HCT116 (cell line): ENCODE measurements around the gene THSD7B. TPM values are rescaled to one million over a fixed set of nuclear protein-coding genes. Genes with fewer than 3 reads are reported as not detected.

ENCODE experiments used
- ATAC-seq: fragments of 200-7000 bp; cut with Tn5 transposase; 2 replicates; pipeline ENCODE4 v1.9.1; 2020; ENCODE audit warnings: mild to moderate bottlenecking, moderate library complexity
- BruUV-seq: library from RNA; stranded (reverse); fragments of 400-500 nt; replicated peaks from 2 replicates; lab custom pipeline; 2021; lab: Mats Ljungman, UMichigan
- CTCF ChIA-PET: fragments of 300-600 bp; sonication (Branson Sonifier 250); formaldehyde crosslinking; loops from one replicate; lab custom pipeline; 2021; ENCODE audit warnings: antibody characterized with exemption; lab: Charles Lee
- POLR2A ChIA-PET: fragments of 300-600, 350-600 bp; sonication (Branson Sonifier 250); formaldehyde crosslinking; loops from one replicate; lab custom pipeline; 2021; ENCODE audit warnings: antibody characterized with exemption; lab: Charles Lee
- RAD21 ChIA-PET, 2 experiments: fragments of 300-600 bp; sonication (Branson Sonifier 250); formaldehyde crosslinking; loops; one replicate each; lab custom pipeline; 2023; ENCODE audit warnings: low total read pairs in 2 of 2; ENCODE audit not compliant: uncharacterized antibody in 2 of 2, unreplicated experiment in 2 of 2, low non-redundant PET in 1 of 2; lab: Charles Lee
- DNase-seq: peaks from one replicate; pipeline ENCODE4 v3.0.0-alpha.2; 2010; ENCODE audit warnings: low read depth, low spot score
- H2AFZ ChIP-seq: fragments of 200-600 bp; shearing (Covaris generic), sonication (generic); 2 replicates; pipeline ENCODE4 v1.6.1; 2017; ENCODE audit warnings: low read depth, mixed run types, mixed read lengths, antibody characterized with exemption, low read length; ENCODE audit not compliant: poor library complexity, severe bottlenecking
- H3K27ac ChIP-seq: 2 replicates; pipeline ENCODE4 v1.5.1; 2012; ENCODE audit warnings: low read depth, low read length
- H3K27me3 ChIP-seq: fragments of 200-600 bp; sonication (generic); 2 replicates; pipeline ENCODE4 v1.6.1; 2016; ENCODE audit warnings: mixed run types, low read length, mixed read lengths; ENCODE audit not compliant: insufficient read depth
- H3K36me3 ChIP-seq, 2 experiments: fragments of 200-500 bp in 1 of 2; fragments of 200-600 bp in 1 of 2; sonication (Bioruptor generic) in 1 of 2; sonication (generic) in 1 of 2; 2 replicates each; pipeline versions ENCODE4 v1.5.1 to v1.6.1; 2014 to 2016; ENCODE audit warnings: low read length in 2 of 2, inconsistent platforms in 1 of 2, mixed read lengths in 1 of 2, mixed run types in 1 of 2; ENCODE audit not compliant: insufficient read depth in 2 of 2, control insufficient read depth in 1 of 2
- H3K4me1 ChIP-seq, 2 experiments: fragments of 200-600 bp in 1 of 2; sonication (generic) in 1 of 2; 2 replicates each; pipeline versions ENCODE4 v1.5.1 to v1.6.1; 2012 to 2017; ENCODE audit warnings: low read length in 2 of 2, inconsistent platforms in 1 of 2, mild to moderate bottlenecking in 1 of 2, mixed read lengths in 1 of 2, mixed run types in 1 of 2, moderate library complexity in 1 of 2; ENCODE audit not compliant: insufficient read depth in 2 of 2, control insufficient read depth in 1 of 2
- H3K4me2 ChIP-seq: fragments of 200-600 bp; sonication (generic); 2 replicates; pipeline ENCODE4 v1.6.1; 2017; ENCODE audit warnings: mixed run types, low read length, mixed read lengths
- H3K4me3 ChIP-seq, 2 experiments: fragments of 200-600 bp in 1 of 2; sonication (generic) in 1 of 2; replicated peaks in 1 of 2; 2 replicates each; pipeline ENCODE4 v1.5.1; 2011 to 2016; ENCODE audit warnings: low read length in 2 of 2, control low read depth in 1 of 2, low read depth in 1 of 2, mild to moderate bottlenecking in 1 of 2, mixed read lengths in 1 of 2, mixed run types in 1 of 2
- H3K79me2 ChIP-seq: fragments of 200-600 bp; sonication (generic); 2 replicates; pipeline ENCODE4 v1.6.1; 2017; ENCODE audit warnings: mild to moderate bottlenecking, mixed run types, low read length, moderate library complexity, mixed read lengths; ENCODE audit not compliant: insufficient read depth
- H3K9ac ChIP-seq: fragments of 200-600 bp; sonication (generic); 2 replicates; pipeline ENCODE4 v1.6.1; 2016; ENCODE audit warnings: low read length, mixed read lengths
- H3K9me2 ChIP-seq: fragments of 200-600 bp; sonication (generic), shearing (Covaris generic); 2 replicates; pipeline ENCODE4 v1.6.1; 2017; ENCODE audit warnings: mixed run types, mild to moderate bottlenecking, moderate library complexity; ENCODE audit not compliant: insufficient read depth
- H3K9me3 ChIP-seq, 2 experiments: fragments of 200-500 bp in 1 of 2; fragments of 200-600 bp in 1 of 2; sonication (Bioruptor generic) in 1 of 2; sonication (generic) in 1 of 2; 2 replicates each; pipeline ENCODE4 v1.6.1; 2014 to 2017; ENCODE audit warnings: low read length in 2 of 2, mixed read lengths in 2 of 2, inconsistent platforms in 1 of 2, low read depth in 1 of 2, mild to moderate bottlenecking in 1 of 2, mixed run types in 1 of 2, moderate library complexity in 1 of 2; ENCODE audit not compliant: control insufficient read depth in 1 of 2, insufficient read depth in 1 of 2
- H4K20me1 ChIP-seq: fragments of 200-600 bp; sonication (generic), shearing (Covaris generic); 2 replicates; pipeline ENCODE4 v1.6.1; 2017; ENCODE audit warnings: mixed run types, mild to moderate bottlenecking, moderate library complexity; ENCODE audit not compliant: insufficient read depth
- ATF3 ChIP-seq: IDR thresholded peaks from 2 replicates; pipeline ENCODE4 v1.6.1; 2012
- EGR1 ChIP-seq: IDR thresholded peaks from 2 replicates; pipeline ENCODE4 v1.6.1; 2012; ENCODE audit warnings: low read depth
- ELF1 ChIP-seq: IDR thresholded peaks from 2 replicates; pipeline ENCODE4 v1.6.1; 2012; ENCODE audit warnings: low read depth, borderline replicate concordance
- EZH2 ChIP-seq: fragments of 200-600 bp; sonication (generic); IDR thresholded peaks from 2 replicates; pipeline ENCODE4 v1.6.1; 2017; ENCODE audit warnings: antibody characterized with exemption, mixed run types
- EZH2phosphoT487 ChIP-seq: fragments of 200-600 bp; IDR thresholded peaks from 2 replicates; pipeline ENCODE4 v1.6.1; 2018; ENCODE audit warnings: antibody characterized with exemption, borderline replicate concordance
- JUND ChIP-seq: IDR thresholded peaks from 2 replicates; pipeline ENCODE4 v1.6.1; 2012
- POLR2A ChIP-seq: IDR thresholded peaks from 2 replicates; pipeline ENCODE4 v1.7.0; 2011; ENCODE audit warnings: borderline replicate concordance; ENCODE audit not compliant: insufficient read depth, insufficient read length; ENCODE audit errors: extremely low read depth
- POLR2AphosphoS5 ChIP-seq: IDR thresholded peaks from 2 replicates; pipeline ENCODE4 v1.6.1; 2011; ENCODE audit warnings: mild to moderate bottlenecking, low read depth, low read length, moderate library complexity
- SIN3A ChIP-seq: IDR thresholded peaks from 2 replicates; pipeline ENCODE4 v1.6.1; 2012; ENCODE audit warnings: low read depth
- SP1 ChIP-seq: IDR thresholded peaks from 2 replicates; pipeline ENCODE4 v1.6.1; 2012; ENCODE audit warnings: low read depth
- TCF7L2 ChIP-seq: IDR thresholded peaks from 2 replicates; pipeline ENCODE4 v1.7.0; 2011; ENCODE audit warnings: borderline replicate concordance, inconsistent platforms; ENCODE audit not compliant: insufficient read depth, insufficient read length; ENCODE audit errors: extremely low read depth
- YY1 ChIP-seq: IDR thresholded peaks from 2 replicates; pipeline ENCODE4 v1.6.1; 2011; ENCODE audit warnings: low read length, low read depth, moderate library complexity, mild to moderate bottlenecking; ENCODE audit not compliant: insufficient replicate concordance; ENCODE audit errors: extremely low read depth
- ZFX ChIP-seq: fragments of 450-650 bp; IDR thresholded peaks from 2 replicates; pipeline ENCODE4 v1.6.1; 2017
- intact Hi-C: fragments of 100-400 bp; cut with micrococcal nuclease; formaldehyde crosslinking; loops from 2 replicates; pipeline ENCODE4 v1.10.0; 2022
- total RNA-seq: library from RNA; stranded (reverse); gene quantifications from one replicate; pipeline ENCODE4 v1.2.1, GENCODE V29; 2021; ENCODE audit not compliant: unreplicated experiment

The THSD7B gene
- total RNA-seq, 1 experiment from 2014 or later, result not detected

- H3K9me3 ChIP-seq, result no peaks in the 10 kb centered on the region
- H3K36me3 ChIP-seq, result no peaks in the 10 kb centered on the region
- POLR2A ChIA-PET, result no interaction called here
- no peak overlapping the region for H3K9ac ChIP-seq
- H3K4me3 ChIP-seq, result no peak overlapping the region
- TF ChIP-seq ATF3, result no peak
- TF ChIP-seq ELF1, result no peak
- no peak for TF ChIP-seq SIN3A
- TF ChIP-seq EGR1, result no peak
- TF ChIP-seq ZFX, result no peak
- TF ChIP-seq SP1, result no peak
- no peak for TF ChIP-seq EZH2
- no peak for TF ChIP-seq POLR2A
- no peaks in the 10 kb centered on the region for H4K20me1 ChIP-seq
- RAD21 ChIA-PET, result no interaction called here
- no peak for ATAC-seq
- H3K4me1 ChIP-seq, result no peaks in the 10 kb centered on the region
- CTCF ChIA-PET, result no interaction called here
- H3K9me2 ChIP-seq, result no peaks in the 10 kb centered on the region
- H3K79me2 ChIP-seq, result no peaks in the 10 kb centered on the region
- no TSS peak for BruUV-seq
- intact Hi-C loops, result no loop called here
- H2AFZ ChIP-seq, result no peak overlapping the region
- no peak for DNase-seq
- no peak overlapping the region for H3K27ac ChIP-seq
- H3K4me2 ChIP-seq, result no peak overlapping the region
- H3K27me3 ChIP-seq, result no peaks in the 10 kb centered on the region
These were observed 893.1 kb downstream of the THSD7B start for GRCh38 chr2:137658433-137658832.

GRCh38 chr2:137659616-137660015 lies 894.3 kb downstream of the THSD7B start:
- POLR2A ChIA-PET, result no interaction called here
- Histone ChIP-seq H3K27me3 (no peaks in the 10 kb centered on the region), H3K4me1 (no peaks in the 10 kb centered on the region), H3K4me3 (no peak overlapping the region), H2AFZ (no peak overlapping the region), H3K27ac (no peak overlapping the region), H3K9ac (no peak overlapping the region), H4K20me1 (no peaks in the 10 kb centered on the region), H3K9me3 (no peaks in the 10 kb centered on the region), H3K4me2 (no peak overlapping the region)
- intact Hi-C loops, result no loop called here
- CTCF ChIA-PET, result no interaction called here
- TF ChIP-seq POLR2AphosphoS5 (no peak), YY1 (no peak), ATF3 (no peak), TCF7L2 (no peak), JUND (no peak), SIN3A (no peak), EZH2phosphoT487 (no peak)
- TF ChIP-seq, all 23 proteins: peak for 0
- no peak for DNase-seq
- no TSS peak for BruUV-seq
- ATAC-seq, result no peak
- no peaks in the 10 kb centered on the region for H3K36me3 ChIP-seq
- no peaks in the 10 kb centered on the region for H3K79me2 ChIP-seq
- no peaks in the 10 kb centered on the region for H3K9me2 ChIP-seq
- RAD21 ChIA-PET, result no interaction called here
